MV-4-11 (cell line): ENCODE data around the gene PFN3.
"Not testable (repeated sequence)": the region's sequence is repeated elsewhere in the genome, so short reads cannot be mapped to it uniquely, and the experiment has no call there.

Experiments used
- DNase-seq: peaks from one replicate; lab custom pipeline; 2025; lab: John Stamatoyannopoulos, UW

The PFN3 gene

DNA sequence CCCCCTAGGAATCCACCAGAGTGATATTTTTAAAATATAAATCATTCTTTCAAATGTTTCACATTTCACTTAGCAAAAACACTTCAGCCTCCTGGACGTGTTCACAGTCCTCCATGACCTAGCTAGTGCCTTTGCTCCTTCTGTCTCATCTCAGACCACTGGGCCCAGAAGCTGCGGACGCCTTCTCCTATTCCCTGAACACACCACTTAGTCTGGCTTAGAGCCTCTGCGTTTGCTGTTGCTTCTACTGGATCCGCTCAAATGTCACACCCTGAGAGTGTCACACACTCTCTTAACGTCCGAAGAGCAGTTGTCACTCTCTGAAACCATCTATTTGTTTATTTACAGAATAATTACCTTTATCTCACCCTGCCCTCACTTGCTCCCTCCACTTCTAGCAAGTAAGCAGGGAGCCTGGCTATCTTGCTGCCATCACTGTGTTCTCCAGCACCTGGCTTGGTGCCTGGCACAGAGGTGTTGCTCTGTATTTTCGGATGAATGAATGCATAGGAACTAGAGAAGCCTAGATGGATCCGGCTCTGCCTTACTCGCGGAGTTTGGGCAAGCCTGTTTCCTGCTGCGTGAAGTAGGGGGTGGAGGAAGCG is 24.8 kb upstream of the PFN3 start:
- no peak for DNase-seq

DNA sequence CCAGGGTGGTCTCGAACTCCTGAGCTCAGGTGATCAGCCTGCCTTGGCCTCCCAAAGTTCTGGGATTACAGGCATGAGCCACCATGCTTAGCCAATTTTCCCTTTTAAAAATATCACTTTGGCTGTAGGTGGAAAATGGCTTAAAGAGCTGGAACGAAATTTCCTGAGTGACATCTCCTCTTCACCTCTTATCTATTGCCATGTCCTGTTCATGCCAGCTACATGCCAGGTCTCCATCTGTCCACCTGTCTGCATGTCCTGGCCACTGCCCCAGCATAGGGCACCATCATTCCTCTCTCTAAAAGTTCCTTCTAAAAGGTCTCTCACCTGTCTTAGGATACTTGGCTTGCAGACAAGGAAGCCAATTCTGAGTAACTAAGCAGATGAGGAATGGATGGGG is 23.2 kb upstream of the PFN3 start:
- DNase-seq = no peak

DNA sequence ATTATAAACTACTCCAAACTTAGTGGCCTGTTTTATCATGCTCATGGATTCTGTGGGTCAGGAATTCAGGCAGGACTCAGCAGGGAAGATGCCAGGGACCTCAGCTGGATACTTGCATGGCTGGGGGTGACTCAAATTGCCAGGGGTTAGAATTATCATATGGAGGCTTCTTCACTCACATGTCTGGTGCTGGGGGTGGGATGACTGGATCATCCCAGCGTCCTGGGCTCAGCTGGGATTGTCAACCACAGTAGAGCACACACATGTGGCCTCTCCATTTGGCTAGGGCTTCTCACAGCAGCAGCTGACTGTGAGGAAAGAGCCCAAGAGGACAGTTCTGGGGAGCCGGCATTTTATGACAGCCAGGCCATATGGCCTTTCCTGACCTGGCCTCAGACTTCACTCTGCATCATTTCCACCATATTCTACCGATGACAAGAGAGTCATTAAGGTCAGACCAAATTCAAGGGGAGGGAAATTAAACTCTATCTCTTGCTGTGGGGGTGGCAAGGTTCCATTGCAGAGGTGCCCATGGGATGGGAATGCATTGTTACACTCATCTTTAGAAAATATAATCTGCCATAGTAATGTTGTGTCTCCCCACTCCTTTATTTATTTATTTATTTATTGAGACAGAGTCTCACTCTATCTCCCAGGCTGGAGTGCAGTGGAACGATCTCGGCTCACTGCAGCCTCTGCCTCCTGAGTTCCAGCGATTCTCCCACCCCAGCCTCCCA is 20.8 kb upstream of the PFN3 start:
- DNase-seq = no peak

DNA sequence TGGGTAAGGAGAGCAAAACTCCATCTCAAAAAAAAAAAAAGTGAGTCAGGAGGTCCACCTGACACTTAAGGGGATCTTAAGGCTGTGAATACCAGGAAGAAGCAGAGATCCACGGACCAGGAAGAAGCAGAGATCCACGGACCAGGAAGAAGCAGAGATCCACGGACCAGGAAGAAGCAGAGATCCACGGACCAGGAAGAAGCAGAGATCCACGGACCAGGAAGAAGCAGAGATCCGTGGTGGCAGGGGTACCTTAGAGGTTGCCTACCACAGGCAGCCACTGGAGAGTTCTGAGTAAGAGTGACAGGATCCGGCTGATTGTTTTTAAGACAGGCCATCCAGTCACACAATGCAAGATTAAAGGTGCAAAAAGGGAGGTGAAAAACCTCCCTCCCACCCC is 20.0 kb upstream of the PFN3 start:
- not testable (repeated sequence) for DNase-seq

- DNase-seq = peak; percentile 18
Measured at GRCh38 chr5:177419046-177419445, 18.6 kb upstream of the PFN3 start.

DNA sequence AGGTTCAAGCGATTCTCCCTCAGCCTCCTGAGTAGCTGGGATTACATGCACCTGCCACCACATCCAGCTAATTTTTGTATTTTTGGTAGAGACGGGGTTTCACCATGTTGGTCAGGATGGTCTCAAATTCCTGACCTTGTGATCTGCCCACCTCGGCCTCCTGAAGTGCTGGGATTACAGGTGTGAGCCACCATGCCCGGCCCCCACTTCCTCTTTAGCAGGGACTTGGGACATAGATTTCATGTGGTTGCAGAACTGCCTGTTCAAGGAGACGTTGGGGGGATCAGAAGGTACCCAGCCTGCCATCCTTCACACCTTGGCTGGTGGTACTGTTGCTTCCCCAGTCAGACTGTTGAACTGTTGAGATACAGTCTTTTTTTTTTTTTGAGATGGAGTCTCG is 16.6 kb upstream of the PFN3 start:
- DNase-seq = not testable (repeated sequence)

DNA sequence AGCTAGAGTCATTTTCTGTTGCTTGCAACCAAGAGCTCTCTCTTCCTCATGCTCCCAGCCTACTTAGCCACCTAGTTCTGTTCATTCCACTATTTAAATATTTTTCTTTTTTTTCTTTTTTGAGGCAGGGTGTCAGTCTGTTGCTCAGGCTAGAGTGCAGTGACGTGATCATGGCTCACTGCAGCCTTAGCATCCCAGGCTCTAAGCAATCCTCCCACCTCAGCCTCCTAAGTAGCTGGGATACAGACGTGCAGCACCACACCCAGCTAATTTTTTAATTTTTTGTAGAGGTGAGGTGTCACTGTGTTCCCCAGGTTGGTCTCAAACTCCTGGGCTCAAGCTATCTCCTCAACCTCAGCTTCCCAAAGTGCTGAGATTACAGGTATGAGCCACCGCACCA is 14.0 kb upstream of the PFN3 start:
- DNase-seq = no peak

GRCh38 chr5:177412603-177413233 is 12.3 kb upstream of the PFN3 start:
- no peak for DNase-seq

DNA sequence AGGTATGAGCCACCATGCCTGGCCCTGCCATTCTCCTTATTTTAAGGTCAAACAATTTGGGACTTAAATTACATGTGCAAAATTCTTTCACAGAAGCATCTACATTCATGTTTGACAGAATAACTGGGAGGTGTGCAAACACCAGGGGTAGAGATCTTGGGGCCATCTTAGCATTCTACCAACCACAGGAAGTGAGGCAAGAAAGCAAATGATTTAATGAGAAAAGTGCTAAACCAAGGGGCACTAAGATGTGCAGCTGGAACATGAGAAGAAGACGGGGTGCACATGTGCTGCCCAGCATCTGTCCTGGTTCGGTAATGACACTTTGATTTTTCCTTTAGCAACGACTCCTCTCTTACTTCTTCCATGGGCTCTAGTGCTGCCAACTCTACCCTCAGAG is 10.1 kb upstream of the PFN3 start:
- peak; percentile 30 for DNase-seq

DNA sequence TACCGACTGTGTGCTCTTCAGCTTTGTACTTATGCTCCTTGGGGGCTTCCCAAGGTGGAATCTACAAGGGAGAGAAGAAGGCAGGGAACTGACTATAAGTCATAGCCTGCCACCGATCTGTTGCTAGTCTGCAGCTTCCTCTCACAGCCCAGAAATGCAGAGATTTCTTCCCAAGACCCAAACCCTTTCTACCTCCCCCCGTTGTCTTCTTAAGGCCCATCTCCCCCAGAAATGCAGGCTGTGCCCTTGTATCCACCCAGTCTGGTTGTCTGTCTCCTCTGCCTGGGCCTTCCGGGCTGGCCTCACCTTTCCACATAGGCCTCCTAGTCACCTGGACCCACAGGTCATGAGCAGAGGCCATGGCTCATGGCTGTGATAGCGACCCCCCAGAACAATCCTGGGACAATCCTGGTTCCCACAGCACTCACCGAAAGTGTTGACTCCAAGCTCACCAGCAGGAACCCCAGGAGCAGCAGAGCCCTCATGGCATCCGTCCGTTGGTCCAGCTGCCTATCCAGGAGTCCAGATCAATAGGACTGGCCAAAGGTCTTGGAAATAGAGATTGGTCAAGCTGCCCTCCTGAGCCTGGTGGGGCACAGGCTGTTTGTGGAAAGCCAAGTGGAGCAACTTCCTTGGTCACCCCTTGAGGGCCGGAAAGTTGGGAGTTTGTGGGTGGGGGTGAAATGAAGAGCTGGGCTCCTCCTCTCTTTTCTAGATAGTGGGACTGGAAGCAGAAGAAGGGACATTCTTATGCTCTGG is 8.8 kb upstream of the PFN3 start, which contains the start of gene F12:
Gene F12 (minus strand): TSS at position 522 of the 759 bp plus-strand sequence. CDS start 37 bp downstream, at position 485.
- no peak for DNase-seq

DNA sequence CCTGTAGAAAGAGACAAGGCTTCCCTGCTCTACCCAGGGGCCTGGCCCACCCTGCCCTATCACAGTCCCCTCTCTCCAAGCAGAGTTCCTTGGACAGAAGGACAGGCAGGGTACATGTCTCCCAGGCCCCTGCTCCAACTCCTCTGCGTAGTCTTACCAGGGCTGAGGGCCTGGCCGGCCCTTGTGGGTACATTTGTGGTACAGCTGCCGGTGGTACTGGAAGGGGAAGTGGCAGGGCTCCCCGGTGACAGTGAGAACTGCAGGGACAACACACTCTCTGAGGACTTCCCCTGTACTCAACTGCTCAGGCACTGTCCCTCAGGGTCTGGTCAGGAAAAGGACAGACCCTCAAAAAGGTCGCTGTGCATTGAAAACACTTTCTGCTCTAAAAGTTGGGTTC is 5.3 kb upstream of the PFN3 start:
- peak; percentile 87 for DNase-seq

GRCh38 chr5:177405312-177405711 is 4.9 kb upstream of the PFN3 start:
- no peak for DNase-seq

GRCh38 chr5:177404641-177405179 is 4.2 kb upstream of the PFN3 start:
- DNase-seq = no peak

DNA sequence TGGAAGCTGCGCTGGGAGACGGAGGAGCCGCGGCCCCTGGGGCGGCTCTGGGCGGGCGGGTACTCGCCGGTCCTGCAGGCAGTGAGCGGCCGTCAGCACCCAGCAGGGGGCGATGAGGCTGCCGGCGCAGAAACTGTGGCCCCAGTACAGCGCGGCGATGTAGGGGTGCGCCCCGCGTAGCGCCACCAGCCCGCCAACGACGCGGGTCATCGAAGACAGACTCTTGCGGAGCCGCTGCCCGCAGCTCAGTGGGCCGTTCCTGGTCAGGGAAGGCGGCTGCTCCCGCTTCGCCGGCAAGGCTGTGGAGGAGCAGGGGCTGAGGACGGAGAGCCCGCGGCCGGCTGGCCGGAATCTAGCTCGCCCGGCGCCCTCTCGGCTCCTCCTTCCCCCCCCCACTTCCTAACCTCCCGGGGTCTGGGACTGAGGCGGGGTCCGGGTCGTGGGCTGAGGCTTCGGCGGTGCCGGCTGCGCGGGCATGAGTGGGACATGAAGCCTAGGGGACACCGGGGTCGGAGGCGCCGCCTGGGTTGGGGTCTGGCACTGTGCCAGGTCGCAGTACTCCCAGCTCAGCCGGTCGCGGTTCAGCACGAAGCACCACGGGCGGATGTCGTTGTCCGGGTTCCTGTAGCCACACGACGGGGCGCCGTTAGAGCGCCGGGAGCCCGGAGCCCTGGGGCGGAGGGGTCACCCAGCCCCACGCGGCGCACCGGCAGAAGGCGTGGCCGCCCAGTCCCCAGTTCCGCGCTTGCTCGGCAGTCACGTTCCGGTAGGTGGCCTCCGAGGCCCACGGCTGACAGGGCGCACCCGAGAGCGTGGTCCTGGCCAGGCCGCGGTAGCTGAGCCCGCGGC is 3.6 kb upstream of the PFN3 start:
- peak; percentile 79 for DNase-seq

DNA sequence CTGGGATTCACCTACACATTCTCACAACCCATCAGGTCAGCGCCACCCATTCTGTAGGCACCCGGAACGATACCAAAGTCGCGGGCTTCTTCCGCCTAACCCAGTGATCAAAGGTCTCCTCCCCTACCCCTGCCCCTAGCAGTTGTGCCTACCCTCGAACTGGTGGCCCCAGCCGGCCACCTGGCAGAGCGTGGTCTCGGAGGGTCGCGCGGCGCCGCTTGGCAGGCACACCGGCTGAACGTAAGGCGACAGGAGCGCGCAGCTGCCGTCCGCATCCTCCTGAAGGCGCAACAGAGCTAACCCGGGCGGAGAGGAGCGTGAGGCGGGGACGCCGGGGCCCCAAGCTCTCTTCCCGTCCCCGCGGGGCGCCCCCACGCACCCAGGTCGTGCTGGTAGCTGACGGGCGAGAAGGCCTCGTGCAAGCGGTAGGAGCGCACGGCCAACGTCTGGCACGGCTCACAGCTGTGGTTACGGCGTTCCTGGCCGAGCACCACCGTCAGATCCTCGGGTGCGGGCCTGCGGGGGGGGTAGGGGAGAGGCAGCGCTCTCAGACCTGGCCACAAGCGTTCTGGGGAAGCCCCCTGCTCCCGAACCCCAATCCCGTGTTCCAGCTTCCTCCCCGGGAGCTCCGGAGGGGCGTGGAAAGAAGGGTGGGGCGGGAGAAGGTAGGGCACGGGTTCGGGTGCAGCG is 2.8 kb upstream of the PFN3 start:
- DNase-seq = no peak

DNA sequence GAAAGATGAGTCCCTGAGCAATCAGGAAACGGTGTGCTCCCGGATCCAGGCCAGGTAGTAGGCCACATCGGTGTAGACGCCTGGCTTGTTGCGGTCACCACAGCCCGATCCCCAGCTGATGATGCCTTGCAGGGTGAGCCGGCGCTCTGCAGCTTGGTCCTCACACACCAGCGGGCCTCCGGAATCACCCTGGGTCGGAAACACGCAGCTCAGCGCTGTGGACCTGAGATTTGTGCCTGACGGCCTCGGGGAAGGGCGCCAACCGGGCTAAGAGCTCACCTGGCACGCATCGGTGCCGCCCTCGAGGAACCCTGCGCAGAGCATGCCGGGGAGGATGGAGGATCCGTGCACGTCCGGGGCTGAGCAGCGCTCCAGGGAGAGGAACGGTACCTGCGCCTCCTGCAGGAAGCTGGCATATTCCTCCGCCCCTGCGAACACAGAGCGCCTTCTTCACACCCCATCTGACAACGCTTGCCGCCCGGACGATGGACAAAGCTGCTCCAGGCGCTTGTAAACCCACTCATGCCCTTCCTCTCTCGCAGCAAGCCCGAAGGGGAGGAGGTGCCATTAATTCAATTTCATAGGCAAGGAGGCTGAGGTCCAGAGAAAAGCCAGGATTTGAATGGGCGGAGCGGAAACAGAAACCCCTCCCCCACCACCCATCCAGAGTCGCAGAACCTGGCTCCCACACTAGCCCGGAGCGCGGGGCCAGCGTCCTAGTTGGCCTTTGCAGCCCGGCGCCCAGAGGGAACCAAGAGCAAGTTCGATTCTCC is 2.0 kb upstream of the PFN3 start:
- peak; percentile 10 for DNase-seq

GRCh38 chr5:177397875-177398390 is 2.5 kb downstream of the PFN3 start:
- DNase-seq = no peak

GRCh38 chr5:177396807-177397206 is 3.7 kb downstream of the PFN3 start:
- no peak for DNase-seq

- DNase-seq = no peak
Measured at GRCh38 chr5:177396078-177396477, 4.4 kb downstream of the PFN3 start.

GRCh38 chr5:177393990-177394389 is 6.5 kb downstream of the PFN3 start:
- DNase-seq = no peak
